T-helper 1 cell (primary cell): ENCODE results near the gene CAPN9.
"Not testable (repeated sequence)": the region's sequence is repeated elsewhere in the genome, so short reads cannot be mapped to it uniquely, and the experiment has no call there.

Source experiments
- DNase-seq, 5 donors: peaks; one replicate each; pipeline ENCODE4 v3.0.0-alpha.2; 2012 to 2020

Gene CAPN9

GRCh38 chr1:230711245-230711644 lies 35.9 kb upstream of the CAPN9 start:
- no peak for DNase-seq

DNA sequence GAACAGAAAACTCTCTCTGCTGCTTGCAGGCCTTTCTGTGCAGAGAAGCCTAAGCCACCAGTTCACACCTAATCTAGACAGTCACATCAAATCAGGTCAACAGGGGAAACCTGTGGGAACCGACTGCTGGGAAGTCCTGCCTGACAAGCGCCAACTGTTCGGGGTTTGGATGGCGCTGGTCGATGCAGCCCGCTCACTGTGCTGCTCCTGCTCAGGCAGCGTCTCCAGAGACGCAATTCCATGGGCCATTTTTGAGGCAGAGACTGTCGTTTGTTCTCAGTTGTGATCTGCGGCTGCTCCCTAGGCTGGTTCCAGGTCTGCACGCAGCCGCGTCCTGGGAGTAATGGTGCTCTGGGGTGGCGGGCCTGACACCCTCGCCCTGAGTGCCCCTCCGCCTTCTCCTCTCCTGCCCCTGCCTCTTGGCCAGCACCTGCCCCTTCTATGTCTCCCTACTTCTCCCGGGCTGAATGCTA lies 34.7 kb upstream of the CAPN9 start:
- no peak for DNase-seq

- no peak for DNase-seq
Measured at GRCh38 chr1:230713138-230713537, 34.0 kb upstream of the CAPN9 start.

GRCh38 chr1:230713547-230713914 lies 33.7 kb upstream of the CAPN9 start:
- DNase-seq: no peak

- DNase-seq: no peak
Measured at GRCh38 chr1:230713915-230714764, 33.0 kb upstream of the CAPN9 start, which contains the start of gene AGT. TSS of gene AGT (minus strand) at chr1:230714122. CDS start at chr1:230710823, 3,299 bp downstream.

DNA sequence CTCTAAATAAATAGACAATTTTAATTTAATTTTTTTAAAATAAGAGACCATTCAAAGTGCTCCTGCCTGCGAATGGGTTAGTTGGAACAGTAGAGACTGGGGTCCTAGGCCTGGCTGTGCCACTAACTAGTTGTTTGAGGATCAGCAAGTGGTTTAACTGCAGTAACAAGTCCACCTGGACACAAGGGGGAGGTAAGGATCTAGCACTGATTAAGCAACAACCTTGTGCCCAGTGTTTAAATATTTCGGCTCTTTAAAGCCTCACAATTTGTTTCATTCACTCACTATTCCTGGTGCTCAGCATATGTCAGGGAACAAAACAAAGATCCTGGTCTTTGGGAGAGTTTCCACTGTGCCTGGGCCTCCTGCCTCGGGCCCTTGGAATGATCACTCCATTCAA lies 31.7 kb upstream of the CAPN9 start:
- DNase-seq: no peak

GRCh38 chr1:230716453-230716852 lies 30.7 kb upstream of the CAPN9 start:
- DNase-seq: not testable (repeated sequence)

GRCh38 chr1:230717251-230717650 lies 29.9 kb upstream of the CAPN9 start:
- DNase-seq: no peak

- DNase-seq: not testable (repeated sequence)
Measured at GRCh38 chr1:230721849-230722522, 25.2 kb upstream of the CAPN9 start.

GRCh38 chr1:230725256-230726012 lies 21.8 kb upstream of the CAPN9 start:
- no peak for DNase-seq

DNA sequence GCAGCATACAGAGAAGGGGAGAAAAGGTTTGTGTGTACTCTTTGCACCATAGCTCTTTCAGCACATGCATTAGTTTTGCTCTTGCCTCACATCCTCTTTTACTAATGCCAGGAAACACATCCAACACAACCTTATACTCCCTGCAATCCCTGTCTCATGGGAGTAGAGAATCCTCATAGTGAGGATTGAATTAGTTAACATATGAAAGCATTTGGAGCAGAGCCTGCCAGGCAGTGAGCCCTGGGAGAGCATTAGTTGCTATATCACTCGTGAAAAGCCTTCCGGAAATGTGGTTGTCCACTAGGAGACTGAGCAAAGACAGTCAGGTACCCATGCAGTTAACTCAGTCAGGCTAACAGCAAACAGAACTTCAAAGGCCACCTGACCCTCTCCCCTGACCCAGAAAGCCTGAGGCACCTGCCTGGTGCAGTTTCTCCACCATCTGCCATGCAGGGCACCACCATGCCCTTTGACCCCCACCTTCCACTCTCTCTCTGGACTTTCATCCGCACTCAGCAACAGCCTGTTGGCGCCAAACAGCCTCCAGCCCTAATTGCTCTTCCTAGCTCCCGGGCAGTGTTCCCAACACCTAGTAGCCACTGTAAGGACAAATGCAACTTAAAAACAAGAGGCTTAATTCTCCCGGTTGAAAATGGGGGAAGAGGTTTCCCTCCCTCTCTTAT lies 18.3 kb upstream of the CAPN9 start:
- no peak for DNase-seq

DNA sequence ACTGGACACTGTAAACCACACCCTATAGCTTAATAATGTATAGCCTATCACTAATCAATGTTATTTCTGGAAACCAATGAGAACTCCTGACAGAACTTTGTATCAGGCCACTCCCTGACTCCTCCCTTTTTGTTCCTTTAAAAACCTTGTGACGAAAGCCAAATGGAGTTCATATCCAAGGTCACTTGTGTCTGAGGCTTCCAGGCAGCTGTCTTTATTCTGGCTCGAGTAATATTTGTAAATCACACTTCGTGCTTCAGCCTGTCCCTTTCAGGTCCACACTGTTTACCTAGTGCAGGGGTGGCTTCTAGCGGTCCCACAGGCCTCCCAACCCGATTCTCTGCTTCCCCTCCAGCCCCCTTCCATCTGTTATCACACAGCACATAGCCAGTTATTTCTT lies 16.2 kb upstream of the CAPN9 start:
- no peak for DNase-seq

DNA sequence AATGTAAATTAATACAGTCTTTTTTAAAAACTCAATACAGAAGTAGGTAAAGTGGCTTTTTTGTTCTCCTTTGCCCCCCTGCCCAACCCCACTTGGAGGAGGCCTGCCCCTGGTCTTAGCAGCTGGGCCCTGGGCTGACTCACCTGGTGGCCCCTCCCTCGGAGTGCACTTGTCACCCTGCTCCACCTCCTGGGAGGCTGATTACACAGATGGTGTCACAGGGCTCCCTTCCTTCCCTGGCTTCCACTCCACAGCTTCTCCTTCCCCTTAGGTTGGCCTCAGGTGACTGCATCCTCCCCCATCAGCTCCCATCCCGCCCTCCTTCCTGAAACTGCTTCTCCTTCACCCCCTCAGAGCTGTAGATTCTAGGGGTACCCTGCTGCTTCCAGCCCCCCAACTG lies 11.7 kb upstream of the CAPN9 start:
- DNase-seq: no peak

- no peak for DNase-seq
Measured at GRCh38 chr1:230737622-230738262, 9.4 kb upstream of the CAPN9 start.

DNA sequence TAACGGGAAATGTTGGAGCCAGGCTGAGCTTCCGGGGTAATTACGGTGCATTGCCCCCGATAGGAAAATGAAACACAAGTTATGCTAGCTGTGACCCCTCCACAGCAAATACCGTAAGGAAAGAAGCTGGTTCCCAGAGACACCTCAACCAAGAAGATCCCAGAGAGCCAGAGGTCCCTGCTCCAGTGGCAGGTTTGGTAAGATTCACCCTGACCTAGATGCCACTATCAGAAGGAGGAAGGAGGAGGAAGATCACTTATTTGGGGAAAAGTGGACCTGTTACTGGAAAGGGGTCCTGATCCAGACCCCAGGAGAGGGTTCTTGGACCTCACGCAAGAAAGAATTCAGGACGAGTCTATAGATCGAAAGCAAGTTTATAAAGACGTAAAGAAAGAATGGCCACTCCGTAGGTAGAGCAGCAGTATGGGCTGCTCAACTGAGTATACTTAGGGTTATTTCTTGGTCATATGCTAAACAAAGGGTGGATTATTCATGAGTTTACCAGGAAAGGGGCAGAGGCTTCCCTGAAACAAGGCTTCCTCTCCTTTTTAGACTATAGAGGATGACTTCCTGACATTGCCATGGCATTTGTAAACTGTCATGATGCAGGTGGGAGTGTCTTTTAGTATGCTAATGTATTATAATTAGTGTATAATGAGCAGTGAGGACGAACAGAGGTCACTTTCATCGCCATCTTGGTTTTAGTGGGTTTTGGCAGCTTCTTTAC lies 7.5 kb upstream of the CAPN9 start:
- DNase-seq: no peak

DNA sequence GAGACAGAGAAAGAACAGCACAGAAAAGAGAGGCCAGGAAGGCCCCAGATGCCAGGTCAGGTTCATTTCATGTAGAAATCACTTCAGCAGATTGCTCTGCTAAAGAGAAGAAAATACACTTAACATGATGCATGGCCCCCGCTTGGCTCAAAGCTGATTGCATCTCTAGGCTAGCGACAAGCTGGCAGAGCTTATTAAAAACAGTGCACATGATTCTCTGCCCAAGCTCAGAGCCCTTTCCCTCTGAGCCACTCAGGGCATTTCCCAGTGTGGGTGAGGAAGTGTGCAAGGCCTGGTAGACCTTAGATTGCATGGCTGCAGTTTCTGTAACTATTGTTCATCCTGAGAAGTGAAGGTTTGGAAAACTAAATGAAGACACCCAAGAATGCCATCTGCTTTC lies 3.3 kb upstream of the CAPN9 start:
- DNase-seq: no peak

- DNase-seq: no peak
Measured at GRCh38 chr1:230744382-230744781, 2.8 kb upstream of the CAPN9 start.

DNA sequence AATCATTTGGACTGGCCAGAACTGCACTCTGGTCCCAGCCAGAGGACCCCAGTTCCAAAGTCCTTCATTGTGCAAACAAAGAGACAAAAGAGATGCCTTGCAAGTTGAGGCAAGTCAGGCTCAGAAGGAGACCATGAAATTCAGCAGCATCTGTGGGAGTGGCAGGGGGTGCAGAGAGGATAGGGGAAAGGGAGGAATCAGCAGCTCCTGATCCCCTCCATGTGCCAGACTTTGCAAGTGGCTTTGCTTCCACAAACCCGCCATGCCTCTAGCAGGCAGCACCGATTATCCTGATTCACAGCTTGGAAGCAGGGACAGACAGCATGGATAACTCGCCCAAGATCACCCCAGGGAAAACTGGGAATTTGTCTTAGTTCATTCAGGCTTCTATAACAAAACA lies 2.1 kb upstream of the CAPN9 start:
- no peak for DNase-seq

DNA sequence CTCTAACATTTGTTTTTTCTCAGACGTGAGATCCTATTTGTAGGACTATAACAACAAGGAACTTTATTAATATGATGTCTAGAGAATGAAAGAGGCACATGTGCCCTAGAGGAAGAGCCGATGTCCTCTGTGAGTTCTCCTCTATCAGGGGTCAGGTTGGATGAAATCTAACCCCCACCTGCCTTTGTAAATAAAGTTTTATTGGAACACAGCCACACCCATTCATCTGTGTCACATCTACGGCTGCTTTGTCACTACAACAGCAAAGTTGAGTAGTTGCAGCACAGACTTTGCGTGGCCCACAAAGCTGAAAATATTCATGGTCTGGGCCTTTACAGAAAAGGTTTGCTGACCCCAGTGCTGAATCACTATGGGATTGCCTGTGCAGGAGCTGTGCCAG lies 571 bp upstream of the CAPN9 start:
- no peak for DNase-seq

DNA sequence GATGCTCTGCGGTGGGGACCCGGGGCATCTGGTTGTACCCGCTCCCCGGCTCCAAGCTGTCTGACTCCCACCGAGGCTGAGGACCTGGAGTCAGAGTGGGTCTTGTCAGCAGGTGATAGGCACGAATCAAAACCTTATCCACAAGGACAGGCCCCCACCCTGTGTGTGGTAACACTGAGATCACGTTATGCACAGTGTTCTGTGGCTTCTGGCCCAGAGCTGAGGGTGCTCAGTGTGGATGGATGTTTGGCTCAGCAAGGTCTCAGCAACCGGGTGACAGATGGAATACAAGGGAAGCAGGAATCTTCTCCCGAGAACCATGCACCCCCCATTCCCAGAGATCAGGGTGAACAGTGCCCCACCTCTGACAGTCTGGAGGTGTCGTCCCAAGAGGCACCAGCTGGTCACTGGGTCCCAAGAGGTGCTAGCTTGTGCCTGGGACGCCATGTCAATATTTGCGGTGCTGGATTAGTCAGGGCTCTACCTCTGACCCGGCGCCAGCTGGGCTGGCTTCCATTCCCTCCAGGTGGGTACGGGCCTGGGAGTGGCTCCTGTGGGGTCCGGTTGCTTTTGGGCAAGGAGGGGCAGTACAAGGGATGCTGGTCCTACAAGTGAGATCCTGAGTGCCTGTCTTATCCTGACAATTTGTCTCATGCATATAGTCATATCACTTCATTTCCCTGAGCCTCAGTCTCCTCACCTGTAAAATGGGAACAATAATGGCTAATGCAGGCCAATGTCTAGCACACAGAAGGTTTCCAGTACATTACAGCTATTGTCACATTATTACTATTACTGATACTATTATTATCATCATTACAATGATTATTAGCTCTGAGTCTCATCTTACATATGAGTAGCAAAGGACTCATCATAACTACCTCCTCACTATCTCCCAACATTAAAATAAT lies 957 bp downstream of the CAPN9 start:
- no peak for DNase-seq
